Prostate gland (tissue), 2 donors: Measurements from ENCODE around the gene CHN1.

Experiments used
- CTCF ChIP-seq, 4 experiments: fragments of 200-600 bp in 2 of 4; fragments of 450-650 bp in 2 of 4; sonication (generic) in 2 of 4; IDR thresholded peaks; 1 replicate in 3 of 4; 2 replicates in 1 of 4; pipeline ENCODE4 v1.5.1; 2016 to 2019; ENCODE audit warnings: antibody characterized with exemption in 4 of 4, mild to moderate bottlenecking in 2 of 4, moderate library complexity in 2 of 4
- POLR2A ChIP-seq: fragments of 450-650 bp; IDR thresholded peaks from one replicate; pipeline ENCODE4 v1.6.1; 2016; ENCODE audit warnings: antibody characterized with exemption, mild to moderate bottlenecking
- POLR2AphosphoS5 ChIP-seq: sonication (generic); formaldehyde crosslinking; IDR thresholded peaks from one replicate; pipeline ENCODE4 v1.6.1; 2017; ENCODE audit warnings: antibody characterized with exemption

GRCh38 chr2:174756743-174757142, 248.4 kb downstream of the CHN1 start:
- TF ChIP-seq CTCF (IDR thresholded peaks at IDR 0.05) (no peak), POLR2A (no peak), POLR2AphosphoS5 (no peak)
